Medulla oblongata (tissue), 1 donor: ENCODE results near the gene CSDE1.

Experiments used
- DNase-seq: peaks from one replicate; pipeline ENCODE4 v3.0.0-alpha.2; 2015; ENCODE audit errors: extremely low spot score

The CSDE1 gene

GRCh38 chr1:114701931-114702330, 55.9 kb downstream of the CSDE1 start:
- DNase-seq, result no peak

- DNase-seq, result no peak
Measured at GRCh38 chr1:114700036-114700600, 57.7 kb downstream of the CSDE1 start.

GRCh38 chr1:114696810-114697209, 61.0 kb downstream of the CSDE1 start:
- DNase-seq, result no peak

GRCh38 chr1:114695430-114696058, 62.2 kb downstream of the CSDE1 start, which contains the start of gene AMPD1:
Gene AMPD1 (minus strand): TSS chr1:114695546. CDS start chr1:114695471, 75 bp downstream.
- DNase-seq, result no peak

- DNase-seq, result no peak
Measured at GRCh38 chr1:114694540-114695310, 63.1 kb downstream of the CSDE1 start.

- DNase-seq, result no peak
Measured at GRCh38 chr1:114692947-114693346, 64.8 kb downstream of the CSDE1 start.

- no peak for DNase-seq
Measured at GRCh38 chr1:114691061-114691460, 66.7 kb downstream of the CSDE1 start.

- no peak for DNase-seq
Measured at GRCh38 chr1:114690148-114690547, 67.6 kb downstream of the CSDE1 start.

- DNase-seq, result no peak
Measured at GRCh38 chr1:114688526-114688925, 69.3 kb downstream of the CSDE1 start.

GRCh38 chr1:114685851-114686250, 71.9 kb downstream of the CSDE1 start:
- no peak for DNase-seq

GRCh38 chr1:114677691-114678090, 80.1 kb downstream of the CSDE1 start:
- DNase-seq, result no peak

GRCh38 chr1:114676115-114676514, 81.7 kb downstream of the CSDE1 start:
- DNase-seq, result no peak

- DNase-seq, result no peak
Measured at GRCh38 chr1:114671939-114672275, 85.9 kb downstream of the CSDE1 start.

GRCh38 chr1:114671011-114671938, 86.5 kb downstream of the CSDE1 start:
- DNase-seq, result no peak

GRCh38 chr1:114670083-114671010, 87.4 kb downstream of the CSDE1 start:
- peak; percentile 93 for DNase-seq

GRCh38 chr1:114669562-114670082, 88.2 kb downstream of the CSDE1 start, which contains the start of gene DENND2C:
Gene DENND2C (minus strand): TSS chr1:114670049. CDS start chr1:114625984, 44,065 bp downstream.
- DNase-seq, result no peak

- DNase-seq, result no peak
Measured at GRCh38 chr1:114668784-114669561, 88.8 kb downstream of the CSDE1 start.

GRCh38 chr1:114668373-114668772, 89.4 kb downstream of the CSDE1 start:
- no peak for DNase-seq

- DNase-seq, result no peak
Measured at GRCh38 chr1:114666954-114667353, 90.8 kb downstream of the CSDE1 start.
